Activated CD4-positive, alpha-beta T cell treated with anti-CD3 and anti-CD28 coated beads, Interleukin-2, amount 50 U/mL, for 4 hours (primary cell): ENCODE measurements around the gene TMPRSS12.
"Not testable (repeated sequence)": the region's sequence is repeated elsewhere in the genome, so short reads cannot be mapped to it uniquely, and the experiment has no call there.

Experiments
- DNase-seq, 2 experiments: peaks; one replicate each; pipeline ENCODE4 v3.0.0-alpha.2; 2020

TMPRSS12 gene

GRCh38 chr12:50927356-50927755 lies 84.6 kb downstream of the TMPRSS12 start:
- DNase-seq = no peak

GRCh38 chr12:50927766-50928224 lies 85.1 kb downstream of the TMPRSS12 start:
- no peak for DNase-seq

DNA sequence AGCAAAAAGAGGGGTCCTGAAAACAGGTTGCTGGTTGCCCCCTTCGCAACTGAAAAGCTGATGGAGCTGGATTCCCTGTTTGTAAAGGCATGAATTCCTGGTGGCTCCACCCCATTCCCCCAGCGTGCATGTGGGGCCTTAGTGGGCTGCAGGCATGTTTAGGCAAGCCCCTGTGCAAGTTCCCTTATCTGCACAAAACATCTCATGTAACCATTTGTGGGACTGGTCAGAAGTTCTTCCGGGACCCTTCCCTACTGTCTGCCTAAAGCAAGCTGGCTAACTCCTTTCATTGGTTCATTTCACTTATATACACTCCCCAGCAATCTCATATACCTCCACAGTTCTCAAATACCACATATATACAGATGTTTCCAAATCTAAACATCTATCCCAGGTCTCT lies 85.7 kb downstream of the TMPRSS12 start:
- no peak for DNase-seq

DNA sequence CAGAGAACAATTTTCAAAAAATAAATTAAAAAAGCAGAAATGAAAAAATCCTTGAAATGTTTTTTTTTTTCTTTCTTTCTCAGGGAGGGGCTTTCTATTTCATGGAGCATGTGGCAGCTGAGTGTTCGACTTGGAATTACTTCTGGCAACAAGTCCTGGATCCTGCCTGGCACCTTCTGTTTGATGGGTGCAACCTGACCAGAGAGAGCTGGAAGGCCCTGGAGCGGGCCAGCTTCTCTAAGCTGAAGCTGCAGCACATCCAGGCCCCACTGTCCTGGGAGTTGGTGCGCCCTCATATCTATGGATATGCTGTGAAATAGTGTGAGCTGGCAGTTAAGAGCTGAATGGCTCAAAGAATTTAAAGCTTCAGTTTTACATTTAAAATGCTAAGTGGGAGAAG lies 87.1 kb downstream of the TMPRSS12 start:
- DNase-seq = no peak

DNA sequence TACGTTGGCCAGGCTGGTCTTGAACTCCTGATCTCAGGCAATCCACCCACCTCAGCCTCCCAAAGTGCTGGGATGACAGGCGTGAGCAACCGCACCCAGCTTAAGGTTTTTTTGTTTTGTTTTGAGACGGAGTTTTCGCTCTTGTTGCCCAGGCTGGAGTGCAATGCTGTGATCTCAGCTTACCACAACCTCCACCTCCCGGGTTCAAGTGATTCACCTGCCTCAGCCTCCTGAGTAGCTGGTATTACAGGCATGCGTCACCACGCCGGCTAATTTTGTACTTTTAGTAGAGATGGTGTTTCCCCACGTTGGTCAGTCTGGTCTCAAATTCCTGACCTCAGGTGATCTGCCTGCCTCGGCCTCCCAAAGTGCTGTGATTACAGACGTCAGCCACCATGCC lies 87.8 kb downstream of the TMPRSS12 start:
- not testable (repeated sequence) for DNase-seq

- no peak for DNase-seq
Measured at GRCh38 chr12:50932787-50933280, 90.1 kb downstream of the TMPRSS12 start.

GRCh38 chr12:50933459-50934124 lies 90.9 kb downstream of the TMPRSS12 start:
- no peak for DNase-seq

GRCh38 chr12:50934371-50934851 lies 91.7 kb downstream of the TMPRSS12 start:
- DNase-seq = no peak

DNA sequence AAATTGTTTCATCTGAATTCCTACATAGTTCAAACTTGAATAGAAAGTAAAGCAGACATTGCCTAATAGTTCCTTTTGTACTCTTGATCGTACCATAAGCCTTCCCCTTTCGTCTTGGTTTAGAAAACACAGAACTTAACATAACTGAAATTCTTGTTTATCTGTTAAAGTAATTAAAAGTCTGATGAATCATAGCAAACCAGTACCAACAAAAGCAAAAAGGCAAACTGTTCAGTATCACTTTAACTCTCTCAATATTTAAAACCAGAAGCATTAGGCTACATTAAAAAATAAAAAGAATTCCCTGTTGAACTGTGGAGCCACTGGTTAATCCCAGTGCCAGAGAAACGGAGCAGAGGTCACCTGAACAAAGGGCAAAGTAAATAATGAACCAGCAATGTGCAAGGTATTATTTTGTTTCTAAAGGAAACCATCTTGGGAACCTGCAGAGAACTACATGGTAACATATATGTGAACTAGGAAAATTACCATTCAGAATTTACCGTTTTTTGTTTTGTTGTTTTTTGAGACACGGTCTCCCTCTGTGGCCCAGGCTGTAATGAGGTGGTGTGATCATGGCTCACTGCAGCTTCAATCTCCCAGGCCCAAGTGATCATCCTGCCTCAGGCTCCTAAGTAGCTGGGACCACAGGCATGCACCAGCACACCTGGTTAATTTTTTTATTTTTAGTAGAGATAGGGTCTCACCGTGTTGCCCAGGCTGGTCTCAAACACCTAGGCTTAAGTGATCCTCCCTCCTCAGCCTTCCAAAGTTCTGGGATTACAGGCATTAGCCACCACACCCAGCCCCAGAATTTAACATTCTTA lies 92.5 kb downstream of the TMPRSS12 start:
- no peak for DNase-seq

- no peak for DNase-seq
Measured at GRCh38 chr12:50936821-50937530, 94.2 kb downstream of the TMPRSS12 start.
